ENCODE measurements around the gene PADI3.
"Not testable (repeated sequence)": the region's sequence is repeated elsewhere in the genome, so short reads cannot be mapped to it uniquely, and the experiment has no call there.

Gene PADI3

DNA sequence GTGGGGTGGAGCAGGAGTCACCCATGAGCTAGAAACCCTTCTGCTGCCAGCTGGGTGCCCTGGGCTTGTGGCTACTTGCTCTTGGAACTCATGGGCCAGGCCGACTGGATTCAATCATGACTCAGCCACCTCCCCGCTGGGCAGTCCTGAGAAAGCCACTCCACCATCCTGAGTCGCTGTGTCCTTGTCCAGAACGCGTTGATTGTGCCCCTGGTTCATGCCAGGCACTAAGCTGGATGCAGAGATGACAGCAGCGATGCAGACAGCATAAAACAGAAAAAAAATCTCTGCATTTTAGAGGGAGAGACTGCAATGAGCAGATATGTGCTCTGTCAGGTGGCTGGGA lies 33.4 kb upstream of the PADI3 start:
- DNase-seq = no peak

DNA sequence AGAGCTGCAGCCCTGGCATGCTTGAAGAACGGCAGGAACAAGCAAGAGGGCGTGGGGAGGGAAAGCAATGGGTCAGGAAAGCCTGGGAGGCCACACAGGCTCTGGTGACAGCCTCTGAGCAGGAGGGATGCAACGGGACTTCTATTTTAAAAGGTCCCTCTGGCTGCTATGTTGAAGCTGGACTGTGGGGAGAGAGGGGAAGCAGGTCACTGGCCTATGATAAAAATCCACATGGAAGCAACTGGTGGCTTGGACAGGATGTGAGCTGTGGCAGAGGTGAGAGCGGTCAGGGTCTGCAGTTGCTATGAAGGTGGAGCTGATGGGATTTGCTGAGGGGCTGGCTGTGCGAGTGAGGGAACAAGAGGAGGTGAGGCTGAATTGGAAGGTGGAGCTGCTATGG lies 32.8 kb upstream of the PADI3 start:
- DNase-seq = no peak

DNA sequence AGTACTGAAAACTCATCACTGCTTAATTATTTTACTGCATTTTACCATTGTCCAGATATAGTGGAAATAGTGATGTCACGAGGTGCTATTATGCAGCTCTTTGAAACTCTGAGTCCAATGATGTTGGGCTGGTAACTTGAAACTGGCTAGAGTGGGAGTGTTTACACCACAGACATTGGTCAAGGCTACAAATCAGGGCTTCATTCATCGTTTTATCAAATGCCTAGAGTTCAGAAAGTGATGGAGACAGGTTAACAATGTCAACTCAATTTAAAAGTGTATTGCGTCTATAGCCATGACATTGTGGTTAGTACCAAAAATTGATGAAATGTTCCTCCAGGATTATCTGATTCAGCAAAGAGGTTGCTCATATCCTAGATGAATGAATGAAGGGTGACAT lies 31.3 kb upstream of the PADI3 start:
- DNase-seq = no peak

DNA sequence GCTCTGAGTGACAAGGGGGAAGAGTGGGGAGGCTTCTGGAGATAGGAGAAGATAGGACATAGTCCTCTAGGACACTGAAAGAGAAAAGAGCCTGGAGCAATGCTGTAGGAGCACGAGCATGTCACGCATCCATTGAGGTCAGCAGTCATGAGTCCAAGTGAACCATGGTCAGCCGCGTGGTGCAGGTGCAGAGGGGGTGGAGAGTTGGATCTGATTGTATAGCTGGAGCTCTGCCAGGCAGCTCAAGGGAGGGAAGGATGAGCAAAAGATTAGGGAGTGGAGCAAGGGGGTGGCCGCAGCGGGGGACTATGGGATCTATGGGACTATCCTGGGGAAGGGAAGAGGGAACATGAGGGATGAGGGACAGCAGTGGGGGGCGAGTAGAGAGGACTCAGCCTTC lies 30.0 kb upstream of the PADI3 start:
- no peak for DNase-seq

DNA sequence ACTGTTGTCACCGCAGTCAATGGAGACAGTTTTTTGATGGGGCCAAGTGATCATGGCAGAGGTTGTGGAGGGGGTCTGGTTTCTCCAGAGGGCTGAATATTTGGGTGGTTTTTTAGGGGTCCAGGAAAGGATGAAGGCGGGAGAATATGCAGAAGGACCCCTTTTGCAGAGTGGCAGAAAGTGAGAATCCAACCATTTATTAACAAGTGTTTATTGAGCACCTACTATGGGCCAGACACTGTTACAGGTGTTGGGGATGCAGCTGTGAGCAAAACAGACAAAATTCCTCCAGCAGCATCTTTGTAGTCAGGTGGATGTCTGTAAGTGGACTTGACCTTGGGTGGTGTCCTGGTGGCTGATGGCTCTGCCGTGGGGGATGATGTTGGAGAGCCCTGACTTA lies 28.6 kb upstream of the PADI3 start:
- no peak for DNase-seq

DNA sequence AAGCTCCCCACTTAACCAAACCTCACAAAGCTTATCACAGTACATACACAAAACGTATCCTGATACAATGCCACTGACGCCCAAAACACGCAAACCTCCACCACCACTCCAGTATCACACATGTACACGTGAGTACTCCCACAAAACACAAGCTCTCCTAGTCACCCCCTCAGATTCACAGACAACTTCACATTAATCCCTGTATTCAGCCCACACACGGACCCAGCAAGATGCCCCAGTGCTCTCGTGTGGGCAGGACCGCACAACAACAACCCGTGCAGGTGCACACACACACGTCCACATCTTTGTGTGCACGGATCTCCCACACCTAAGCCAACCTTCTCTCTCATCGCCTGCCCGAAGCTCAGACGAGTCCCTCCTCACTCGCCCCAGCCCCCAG lies 26.3 kb upstream of the PADI3 start:
- DNase-seq = no peak

DNA sequence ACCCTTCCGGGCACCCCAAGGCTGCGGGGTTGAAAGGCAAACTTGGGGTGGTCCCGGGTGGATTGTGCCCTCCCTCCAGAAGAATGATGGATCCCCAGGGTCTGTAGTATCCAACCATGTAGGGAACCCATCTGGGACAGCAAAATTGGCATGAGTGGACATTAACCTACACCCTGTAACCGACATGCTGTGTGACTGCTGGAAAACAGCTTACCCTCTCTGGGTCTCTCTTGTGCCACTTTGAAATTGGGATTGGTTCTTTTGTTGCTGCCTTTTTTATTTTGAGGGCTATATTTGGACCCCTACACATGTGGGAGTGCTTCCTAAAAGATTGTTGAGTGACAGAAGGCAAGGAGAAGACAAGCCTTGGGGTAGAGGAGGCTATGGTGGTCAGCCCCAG lies 24.5 kb upstream of the PADI3 start:
- no peak for DNase-seq

DNA sequence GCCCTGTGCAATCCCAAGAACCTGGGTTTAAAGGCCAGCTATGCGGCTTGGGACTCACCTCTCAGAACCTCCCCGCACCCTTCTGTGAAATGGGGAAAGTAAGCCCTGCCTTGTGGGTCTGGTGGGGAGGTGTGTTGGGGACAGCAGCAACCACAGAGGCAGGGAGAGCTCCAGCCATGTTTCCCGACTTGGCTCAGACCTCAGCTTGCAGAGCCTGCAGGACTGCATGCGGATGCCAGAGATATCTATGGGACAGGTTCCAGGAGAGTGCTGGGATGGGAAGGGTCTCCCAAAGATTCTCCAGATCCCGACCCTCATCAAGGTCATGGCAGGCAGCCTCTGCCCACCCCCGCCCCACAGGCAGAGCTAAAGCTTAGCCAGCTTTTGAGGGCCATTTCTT lies 23.8 kb upstream of the PADI3 start:
- no peak for DNase-seq

DNA sequence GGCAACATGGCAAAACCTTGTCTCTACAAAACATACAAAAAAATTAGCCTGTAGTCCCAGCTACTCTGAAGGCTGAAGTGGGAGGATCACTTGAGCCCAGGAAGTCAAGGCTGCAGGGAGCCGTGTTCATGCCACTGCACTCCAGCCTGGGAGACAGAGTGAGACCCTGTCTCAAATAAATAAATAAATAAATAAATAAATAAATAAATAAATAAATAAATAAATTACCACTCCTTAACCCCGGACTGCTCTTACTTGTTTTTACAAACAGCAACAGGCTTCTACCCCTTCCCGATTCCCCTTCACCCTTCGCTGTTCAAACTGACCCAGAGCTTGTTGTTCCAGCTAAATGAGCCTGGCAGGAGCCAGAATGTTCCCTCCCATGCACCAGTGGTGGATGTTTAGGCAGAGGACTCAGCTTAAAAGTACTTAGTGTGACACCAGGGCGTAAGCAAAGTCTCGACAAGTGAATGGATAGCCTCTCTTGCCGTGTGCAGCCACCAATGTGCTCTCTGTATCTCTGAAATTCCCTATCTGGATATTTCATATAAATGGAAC lies 21.5 kb upstream of the PADI3 start:
- no peak for DNase-seq

DNA sequence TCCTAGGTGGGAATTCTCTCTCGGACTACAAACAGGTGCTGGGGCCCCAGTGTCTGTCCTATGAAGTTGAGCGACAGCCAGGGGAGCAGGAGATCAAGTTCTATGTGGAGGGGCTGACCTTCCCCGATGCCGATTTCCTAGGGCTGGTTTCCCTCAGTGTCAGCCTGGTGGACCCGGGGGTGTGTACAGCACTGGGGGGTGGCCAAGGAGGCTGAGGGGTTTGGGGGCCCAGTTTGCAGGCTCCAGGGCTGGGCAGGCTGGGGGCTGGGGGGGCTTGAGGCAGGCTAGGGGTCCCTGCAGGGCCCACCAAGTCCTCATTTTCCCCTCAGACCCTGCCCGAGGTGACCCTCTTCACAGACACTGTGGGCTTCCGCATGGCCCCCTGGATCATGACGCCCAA lies 20.3 kb upstream of the PADI3 start:
- DNase-seq = no peak

DNA sequence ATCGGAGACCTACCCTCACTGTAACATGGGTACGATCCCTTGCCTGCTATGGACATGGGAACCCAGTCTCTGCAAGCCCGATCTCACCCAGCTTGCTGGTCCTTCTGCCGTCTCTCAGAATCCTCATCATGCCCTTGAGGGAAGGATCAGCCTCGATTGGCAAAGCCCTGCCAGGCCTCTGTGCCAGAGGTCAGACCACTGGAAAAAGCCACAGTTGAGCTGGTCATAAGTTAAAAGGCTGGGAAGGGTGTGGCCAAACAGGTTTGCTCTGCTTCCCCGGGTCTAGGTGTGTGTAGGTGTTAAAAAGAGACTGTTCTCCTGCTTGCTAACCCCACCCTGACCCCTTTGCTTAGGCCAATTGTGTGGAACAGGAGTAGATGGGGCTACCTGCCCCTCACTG lies 19.5 kb upstream of the PADI3 start:
- no peak for DNase-seq

DNA sequence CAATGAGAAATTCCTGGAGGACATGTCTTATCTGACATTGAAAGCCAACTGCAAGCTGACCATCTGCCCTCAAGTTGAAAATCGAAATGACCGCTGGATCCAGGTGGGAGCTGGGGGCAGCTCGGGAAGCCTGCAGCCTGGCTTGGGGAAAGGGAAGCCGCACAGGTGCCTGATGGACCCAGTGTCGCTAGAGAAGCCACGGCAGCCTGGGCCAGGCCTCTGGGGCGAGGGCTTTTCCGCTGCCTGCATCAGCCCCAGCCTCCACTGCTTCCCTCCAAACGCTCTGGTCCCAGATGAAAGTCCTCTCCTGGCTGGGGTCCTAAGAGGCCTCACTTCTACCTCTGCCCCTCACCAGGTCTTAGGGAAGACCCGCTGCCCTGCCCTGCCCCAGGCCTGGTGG lies 18.8 kb upstream of the PADI3 start:
- no peak for DNase-seq

DNA sequence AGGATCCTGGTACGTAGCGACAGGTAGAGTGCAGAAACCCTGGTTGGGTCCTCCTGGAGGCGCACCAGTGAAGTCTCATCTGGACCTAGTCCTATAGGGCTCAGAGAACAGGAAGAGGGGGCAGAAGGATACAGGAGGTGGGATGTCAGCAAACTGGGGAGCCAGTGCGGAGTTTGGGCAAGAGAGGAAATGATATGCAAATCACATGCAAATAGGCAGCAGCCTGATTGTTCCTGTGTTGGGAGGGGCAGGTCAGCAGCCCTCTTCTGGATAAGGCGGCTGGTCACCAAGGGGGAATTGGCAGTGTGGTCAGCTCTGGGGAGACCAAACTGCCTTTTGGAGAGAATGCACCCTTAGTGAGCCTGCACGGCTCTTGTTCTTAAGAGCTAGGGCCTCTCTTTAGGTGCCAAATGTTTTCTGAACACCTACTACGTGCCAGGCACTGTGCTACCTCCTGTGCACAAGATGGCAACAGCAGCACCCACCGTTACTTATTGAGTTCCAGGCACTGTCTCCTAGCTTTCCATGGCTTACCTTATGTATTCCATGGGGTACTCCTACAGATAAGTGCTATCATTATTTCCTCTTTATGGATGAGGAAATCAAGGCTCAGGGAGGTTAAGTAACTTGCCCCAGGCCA lies 18.1 kb upstream of the PADI3 start:
- DNase-seq = no peak

DNA sequence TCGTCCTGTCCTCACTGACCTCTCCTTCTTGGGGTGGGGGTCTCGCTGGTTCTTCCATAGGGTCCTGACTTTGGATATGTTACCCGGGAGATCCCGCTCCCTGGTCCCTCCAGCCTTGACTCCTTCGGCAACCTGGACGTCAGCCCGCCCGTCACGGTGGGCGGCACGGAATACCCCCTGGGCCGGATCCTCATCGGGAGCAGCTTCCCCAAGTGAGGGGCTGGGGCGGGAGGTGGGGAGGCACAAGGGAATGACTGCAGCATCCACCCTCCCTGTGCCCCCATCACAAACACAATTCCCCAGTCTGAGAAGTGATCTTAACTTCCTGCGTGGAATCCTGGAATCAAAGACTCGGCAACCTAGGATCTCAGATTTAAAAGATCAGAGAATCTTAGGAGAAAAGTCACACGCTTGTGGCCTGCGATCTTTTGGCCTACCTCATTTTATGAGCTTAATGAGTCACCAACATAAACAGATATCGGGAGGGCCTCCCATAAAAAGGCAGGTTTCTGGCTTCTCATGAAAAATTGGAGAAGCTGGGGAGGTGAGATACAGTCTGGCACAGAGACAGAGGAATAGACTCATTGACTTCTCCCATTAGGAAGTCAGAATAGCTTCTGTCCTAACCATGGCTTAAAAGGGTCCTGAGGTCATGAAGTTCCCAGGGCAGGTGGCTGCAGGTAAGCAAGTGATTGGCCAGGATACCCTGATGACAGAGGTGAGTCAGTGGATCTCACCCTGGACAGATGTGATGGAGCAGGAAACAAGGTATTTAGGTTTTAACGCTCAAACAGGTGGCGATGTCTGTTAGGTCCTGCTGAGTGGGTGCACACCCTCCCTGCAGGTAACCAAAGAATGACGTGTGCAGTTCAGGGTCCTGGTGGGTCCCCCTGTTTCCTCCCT lies 15.9 kb upstream of the PADI3 start:
- no peak for DNase-seq

DNA sequence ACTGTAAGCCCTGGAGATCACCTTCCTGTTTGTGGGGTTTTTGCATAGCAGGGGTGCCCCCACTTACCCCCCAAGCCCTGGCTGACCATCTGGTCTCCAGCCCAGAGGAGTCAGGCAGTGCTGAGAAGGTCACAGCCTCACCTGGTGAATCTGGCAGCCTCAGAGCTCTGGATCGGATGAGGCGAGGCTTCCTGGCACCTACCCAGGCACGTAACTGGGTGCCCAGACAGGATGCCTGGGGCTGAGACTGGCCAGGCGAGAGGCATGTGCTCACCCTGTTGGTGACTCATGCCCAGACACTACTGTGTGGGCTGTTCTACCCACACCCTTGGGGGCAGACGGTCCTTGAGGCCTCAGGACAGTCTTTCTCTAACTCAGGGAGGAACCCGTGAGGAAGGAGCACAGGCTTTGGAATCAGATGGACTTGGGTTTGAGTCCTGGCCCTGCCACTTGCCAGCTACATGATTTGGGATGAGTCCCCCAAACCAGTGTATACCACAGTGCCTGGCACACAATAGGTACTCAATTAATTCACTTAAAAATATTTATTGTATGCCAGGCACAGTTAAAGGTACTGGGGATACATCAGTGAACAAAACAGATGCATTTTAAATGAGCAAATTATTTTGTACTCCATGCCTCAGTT lies 15.1 kb upstream of the PADI3 start:
- DNase-seq = peak in 1 of 2 donors; percentile 33

DNA sequence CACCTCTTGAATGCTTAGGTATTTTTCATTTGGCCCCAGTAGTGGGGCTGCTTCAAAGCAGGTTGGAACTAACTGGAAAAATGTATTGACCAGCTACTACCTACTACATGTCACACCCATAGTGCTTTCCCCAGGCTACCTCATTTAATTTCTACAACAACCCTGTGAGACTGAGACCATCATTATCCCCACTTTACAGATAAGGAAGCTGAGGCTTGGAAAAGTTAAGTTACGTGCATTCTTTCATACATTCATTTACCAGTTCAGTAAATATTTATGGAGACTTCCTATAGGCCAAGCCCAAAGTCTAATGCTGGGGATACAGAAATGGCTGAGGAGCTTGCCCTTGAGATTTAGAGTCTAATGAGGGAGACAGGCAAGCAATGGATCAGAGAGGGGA lies 14.5 kb upstream of the PADI3 start:
- DNase-seq = no peak

DNA sequence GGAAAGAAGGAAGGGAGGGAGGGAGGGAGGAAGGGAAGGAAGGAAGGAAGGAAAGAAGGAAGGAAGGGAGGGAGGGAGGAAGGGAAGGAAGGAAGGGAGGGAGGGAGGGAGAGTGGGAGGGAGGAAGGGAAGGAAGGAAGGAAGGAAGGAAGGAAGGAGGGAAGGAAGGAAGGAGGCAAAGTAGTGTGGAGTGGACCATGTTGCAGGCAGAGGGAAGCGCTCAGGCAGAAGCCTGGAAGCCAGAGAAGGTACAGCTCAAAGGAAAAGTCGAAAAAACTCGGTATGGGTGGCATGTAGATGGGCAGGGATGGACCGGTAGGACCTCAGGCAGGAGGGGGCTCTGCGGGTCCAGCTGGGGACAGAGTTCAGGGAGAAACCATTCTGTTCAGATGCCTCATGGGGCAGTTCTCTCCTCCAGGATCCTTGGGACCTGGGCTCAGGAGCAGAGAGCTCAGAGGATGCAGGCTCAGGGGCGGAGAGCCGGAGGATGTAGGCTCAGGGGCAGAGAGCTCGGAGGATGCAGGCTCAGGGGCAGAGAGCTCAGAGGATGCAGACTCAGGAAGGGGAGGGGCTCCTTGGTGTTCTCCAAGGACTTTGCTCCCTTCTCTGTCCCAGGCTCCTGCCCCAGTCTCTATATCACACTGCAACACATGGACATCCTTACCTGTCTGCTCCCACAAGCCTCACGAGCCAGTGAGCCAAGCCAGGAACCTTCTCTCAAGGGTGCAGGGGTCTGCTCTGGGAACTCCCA lies 13.6 kb upstream of the PADI3 start:
- no peak for DNase-seq

DNA sequence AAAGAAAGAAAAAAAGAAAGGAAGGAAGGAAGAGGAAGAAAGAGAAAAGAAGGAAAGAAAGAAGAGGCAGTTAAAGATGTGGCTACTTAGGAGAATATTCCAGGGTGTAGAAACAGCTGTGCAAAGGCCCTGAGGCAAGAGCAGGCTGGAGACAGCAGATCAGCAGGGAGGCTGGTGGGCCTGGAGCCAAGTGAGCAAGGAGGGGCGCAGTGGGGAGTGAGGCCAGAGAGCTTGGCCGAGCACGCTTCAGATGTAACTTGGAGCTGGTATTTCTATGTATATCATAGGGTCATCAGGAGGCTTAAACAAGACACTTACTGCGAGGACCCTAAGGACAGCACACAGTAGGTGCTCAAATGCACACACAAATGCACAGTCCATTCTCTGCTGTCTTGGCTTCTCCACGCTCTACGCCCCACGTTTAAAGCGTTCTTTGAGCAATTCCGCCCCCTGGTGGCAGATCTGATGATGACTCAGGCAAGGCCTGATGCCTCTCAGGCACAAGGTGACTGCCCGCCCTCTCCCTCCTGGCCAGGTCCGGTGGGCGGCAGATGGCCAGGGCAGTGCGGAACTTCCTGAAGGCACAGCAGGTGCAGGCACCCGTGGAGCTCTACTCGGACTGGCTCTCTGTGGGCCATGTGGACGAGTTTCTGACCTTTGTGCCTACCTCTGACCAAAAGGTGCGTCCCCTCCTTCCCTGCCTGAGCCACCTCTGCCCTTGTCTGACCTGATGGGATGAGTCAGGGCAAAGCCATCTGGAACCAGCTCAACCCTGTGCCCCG lies 11.9 kb upstream of the PADI3 start:
- DNase-seq = peak; percentile 80 to 81

DNA sequence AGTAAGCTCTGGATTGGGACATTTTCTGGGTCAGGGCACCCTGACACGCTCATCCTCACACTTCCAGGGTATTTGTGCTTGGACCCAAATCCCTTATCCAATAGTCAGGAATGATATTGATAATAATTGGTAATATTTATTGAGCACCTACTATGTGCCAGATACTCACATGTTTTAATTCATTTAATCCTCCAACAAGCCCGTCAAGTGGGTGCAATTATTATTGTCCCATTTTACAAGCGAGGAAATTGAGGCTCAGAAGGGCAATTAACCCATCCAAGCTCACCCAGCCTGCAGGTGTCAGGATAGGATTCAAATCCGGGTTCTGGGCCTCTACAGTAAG lies 11.4 kb upstream of the PADI3 start:
- no peak for DNase-seq

DNA sequence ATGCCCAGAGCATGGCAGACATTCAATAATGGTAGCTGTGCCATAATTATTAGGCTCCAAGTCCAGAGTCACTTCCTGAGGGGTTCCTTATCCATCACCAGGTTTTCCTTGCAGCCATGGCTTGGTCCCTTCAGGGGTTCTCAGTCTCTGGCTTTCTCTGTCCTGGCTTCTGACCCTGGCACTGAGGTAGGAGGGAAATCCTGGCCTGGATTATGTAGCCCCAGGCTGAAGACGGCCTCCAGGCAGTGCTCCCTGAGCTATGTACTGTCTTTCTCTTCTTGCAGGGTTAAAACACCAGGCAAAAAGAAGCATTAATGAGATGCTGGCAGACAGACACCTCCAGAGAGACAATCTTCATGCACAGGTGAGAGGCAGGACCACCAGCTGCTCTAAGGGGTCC lies 9.5 kb upstream of the PADI3 start:
- peak; percentile 16 to 24 for DNase-seq

DNA sequence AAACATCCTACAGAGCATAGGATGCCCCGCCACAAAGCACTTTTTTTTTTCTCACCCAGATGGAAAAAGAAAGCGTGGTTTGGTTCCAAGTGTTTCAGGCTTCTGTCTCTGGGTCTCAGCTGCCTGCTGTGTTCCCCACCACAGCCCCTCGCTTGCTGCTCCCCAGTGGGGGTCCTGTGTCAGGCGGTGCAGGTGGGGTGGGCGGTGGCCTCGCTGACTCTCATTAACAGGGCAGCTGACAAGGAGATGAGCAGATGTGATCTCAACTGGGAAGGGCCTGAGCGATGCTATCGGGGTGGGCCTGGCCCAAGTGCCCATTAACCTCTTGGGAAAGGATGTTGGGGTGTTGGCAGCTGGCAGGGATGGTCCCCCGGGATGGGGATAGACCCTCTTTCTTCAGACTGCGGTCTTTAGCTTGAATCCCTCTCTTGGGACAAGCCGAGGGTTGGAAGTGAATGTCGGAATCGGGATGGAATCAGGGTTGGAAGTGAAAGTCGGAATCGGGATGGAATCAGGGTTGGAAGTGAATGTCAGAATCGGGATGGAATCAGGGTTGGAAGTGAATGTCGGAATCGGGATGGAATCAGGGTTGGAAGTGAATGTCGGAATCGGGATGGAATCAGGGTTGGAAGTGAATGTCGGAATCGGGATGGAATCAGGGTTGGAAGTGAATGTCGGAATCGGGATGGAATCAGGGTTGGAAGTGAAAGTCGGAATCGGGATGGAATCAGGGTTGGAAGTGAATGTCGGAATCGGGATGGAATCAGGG lies 7.7 kb upstream of the PADI3 start:
- not testable (repeated sequence) for DNase-seq

DNA sequence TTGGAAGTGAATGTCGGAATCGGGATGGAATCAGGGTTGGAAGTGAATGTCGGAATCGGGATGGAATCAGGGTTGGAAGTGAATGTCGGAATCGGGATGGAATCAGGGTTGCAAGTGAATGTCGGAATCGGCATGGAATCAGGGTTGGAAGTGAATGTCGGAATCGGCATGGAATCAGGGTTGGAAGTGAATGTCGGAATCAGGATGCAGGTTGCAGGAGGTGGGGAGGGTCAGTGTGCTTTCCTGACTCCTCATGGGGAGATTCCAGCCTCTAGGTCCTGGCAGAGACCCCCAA lies 7.2 kb upstream of the PADI3 start:
- DNase-seq = not testable (repeated sequence)
